DMS114 treated with DMSO at 0.1 percent for 48 hours (cell line): ENCODE measurements around the gene RAE1.
"Not testable (repeated sequence)": the region's sequence is repeated elsewhere in the genome, so short reads cannot be mapped to it uniquely, and the experiment has no call there.

Experiments
- DNase-seq: peaks from one replicate; lab custom pipeline; 2025; ENCODE audit not compliant: unreplicated experiment; lab: John Stamatoyannopoulos, UW

RAE1 gene

DNA sequence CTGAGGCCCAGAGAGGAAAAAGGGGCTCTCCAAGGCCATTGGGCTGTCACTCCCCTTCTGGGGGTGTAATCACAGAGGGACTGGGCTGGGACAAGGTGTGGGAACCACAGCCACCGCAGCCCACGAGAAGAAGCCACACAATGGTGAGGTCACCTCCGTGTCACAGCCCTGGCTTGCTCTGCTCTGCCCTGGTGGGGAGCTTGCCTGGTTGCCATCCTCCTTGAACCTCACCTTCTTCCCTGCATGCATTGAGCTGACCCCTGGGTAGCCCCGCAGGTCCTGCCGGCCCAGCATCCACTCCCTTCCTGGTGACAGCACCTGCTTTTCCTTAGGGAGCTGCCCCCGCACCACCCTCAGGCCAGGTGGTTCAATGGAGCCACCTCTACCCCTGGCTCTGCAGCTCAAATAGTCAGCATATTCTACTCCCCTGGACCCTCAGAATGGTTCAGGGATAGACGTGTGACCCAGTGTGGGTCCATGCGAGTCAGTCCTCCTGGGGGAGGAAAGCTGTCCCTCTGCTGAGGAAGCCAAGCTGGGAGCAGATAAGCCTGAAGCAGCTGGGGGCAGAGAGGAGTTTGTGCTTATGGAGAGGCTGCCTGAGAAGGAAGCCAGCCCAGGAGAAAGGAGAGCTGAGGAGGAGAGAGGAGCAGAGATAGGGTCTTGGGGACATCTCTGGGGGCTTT is 61.4 kb downstream of the RAE1 start:
- DNase-seq = no peak

GRCh38 chr20:57413986-57414385 is 62.9 kb downstream of the RAE1 start:
- no peak for DNase-seq

DNA sequence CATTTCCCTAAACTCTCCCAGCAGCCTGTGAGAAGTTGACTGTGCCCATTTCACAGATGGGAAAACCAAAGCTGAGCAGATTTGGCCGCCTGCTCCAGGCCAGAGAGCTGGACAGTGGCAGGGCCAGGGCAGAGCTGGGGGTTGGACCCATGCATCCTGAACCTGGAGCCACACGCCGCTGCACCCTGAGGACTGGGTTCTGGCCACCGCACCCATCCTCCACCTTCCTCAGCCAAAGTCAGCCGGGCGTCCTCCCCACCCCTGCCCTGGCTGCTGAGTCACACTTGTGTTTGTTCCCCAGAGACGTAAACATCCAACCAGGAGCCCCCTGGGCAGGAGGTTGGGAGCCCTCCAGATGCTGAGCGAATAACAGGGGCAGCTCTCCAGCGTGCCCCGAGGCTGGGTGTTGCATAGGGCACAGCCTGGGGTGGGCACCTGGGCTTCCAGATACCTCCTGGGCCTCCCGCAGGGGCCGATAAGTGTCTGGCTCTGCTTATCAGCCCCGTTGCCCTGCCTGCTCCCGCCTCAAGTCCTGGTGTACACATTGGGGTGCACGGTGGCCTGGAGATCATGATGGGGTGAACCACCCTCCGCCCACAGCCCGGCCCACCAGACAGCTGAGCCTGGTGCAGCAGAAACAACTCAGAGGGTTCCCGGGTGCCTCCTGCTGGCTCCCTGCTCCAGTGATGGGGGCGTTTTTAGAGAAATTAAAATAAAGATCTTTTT is 64.0 kb downstream of the RAE1 start:
- DNase-seq = no peak

GRCh38 chr20:57415771-57416170 is 64.7 kb downstream of the RAE1 start:
- DNase-seq = no peak

DNA sequence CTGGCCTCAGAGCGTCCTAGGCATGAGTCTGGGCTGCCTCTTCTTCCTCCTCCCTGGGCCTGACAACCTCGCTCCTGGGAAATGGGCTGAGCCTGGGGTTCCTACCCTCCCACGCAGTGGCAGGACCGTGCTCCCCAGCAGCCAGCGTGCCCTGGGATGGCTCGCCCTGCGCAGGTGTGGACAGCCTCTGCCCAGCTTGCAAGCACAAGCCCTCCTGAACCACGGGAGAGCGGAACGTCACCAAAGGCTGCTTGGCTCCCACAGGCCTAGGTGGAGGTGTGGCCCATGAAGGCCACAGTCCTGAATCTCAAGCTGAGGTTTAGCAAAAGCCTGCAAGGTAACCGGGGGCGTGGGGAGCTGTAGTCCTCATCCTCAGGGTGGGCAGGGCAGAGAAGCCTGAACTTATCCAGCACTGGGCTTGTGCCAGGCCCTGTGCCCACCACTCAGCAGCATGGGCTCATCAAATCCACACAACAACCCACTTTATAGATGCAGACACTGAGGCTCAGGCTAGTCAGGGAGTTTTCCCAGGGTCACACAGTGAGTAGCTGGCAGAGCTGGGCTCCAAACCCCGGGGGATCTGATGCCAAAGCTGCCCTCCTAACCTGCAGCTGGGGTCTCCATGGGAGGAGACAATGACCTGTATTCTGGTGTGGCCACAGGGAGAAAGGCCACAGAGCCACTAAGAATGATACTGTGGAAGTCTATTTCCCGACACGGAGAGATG is 65.4 kb downstream of the RAE1 start:
- DNase-seq = no peak

DNA sequence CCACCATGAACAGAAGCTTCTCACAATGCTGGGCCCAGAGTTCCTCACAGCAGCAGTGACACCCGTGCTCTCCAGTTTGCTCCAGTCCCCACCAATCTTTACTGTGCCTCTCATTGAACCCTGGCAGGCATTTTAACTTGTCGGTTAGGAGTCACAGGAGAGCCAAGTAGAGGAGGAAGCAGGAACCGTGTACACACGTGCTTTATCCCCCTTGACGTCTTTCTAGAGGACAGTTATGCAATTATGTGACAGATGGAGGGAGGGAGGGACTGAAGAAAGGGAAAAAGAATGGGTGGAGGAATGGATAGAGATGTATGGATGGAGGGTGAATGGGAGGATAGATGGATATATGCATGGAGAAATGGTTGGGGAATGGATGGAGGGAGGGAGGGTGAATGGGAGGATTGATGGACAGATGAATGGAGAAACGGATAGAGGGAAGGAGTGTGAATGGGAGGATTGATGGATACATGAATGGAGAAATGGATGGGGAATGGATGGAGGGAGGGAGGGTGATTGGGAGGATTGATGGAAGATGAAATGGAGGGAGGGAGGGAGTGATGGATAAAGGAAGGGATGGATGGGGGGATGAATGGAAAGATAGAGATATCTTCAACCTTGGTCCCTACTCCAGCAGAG is 66.1 kb downstream of the RAE1 start:
- DNase-seq = no peak

GRCh38 chr20:57417830-57418780 is 67.0 kb downstream of the RAE1 start:
- DNase-seq = no peak

- DNase-seq = not testable (repeated sequence)
These were observed 68.4 kb downstream of the RAE1 start for GRCh38 chr20:57419479-57419878.

- DNase-seq = no peak
These were observed 69.7 kb downstream of the RAE1 start for GRCh38 chr20:57420571-57421252.

DNA sequence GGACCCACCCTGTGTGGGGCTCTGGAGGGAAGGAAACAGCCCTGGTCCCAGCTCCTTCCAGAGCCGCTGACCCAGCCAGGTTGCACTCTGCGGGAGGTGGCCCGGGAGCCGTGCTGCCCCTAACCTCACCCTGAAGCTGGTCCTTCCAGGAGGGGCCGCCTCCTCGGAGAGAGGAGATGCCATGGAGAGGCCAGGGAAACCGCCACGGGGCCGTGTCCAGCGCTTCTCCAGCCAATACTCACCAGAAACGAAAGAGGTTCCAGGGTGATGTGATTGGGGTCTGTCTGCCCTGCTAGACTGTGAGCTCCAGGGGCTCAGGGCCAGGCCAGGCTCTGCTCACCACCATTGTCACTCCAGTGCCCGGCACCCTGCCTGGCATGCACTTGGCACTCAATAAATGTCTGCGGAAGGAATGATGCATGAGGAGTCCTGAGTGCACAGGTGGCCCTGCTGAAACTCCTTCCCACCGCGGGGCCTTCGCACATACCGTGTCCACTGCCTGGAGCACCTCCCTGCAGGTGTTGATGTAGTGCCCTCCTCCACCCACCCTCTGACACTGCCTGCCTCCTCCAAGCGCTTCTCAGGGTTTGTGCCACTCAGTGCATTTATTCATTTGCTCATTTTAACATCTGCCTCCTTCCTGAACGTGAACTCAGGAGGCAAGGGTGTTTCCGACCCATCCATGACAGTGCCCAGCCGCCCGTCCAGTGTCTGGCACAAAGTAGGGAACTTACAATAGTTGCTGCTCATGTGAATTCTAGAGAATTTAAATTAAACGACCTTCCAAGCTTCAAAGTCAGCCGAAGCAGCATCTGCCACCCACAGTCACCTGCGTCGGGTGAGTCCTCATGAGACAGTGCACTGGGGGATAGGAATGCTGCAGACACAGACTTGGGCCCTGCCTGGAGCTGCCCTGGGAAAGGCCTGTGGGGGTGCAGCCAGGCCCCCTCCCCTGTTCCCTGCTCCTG is 70.5 kb downstream of the RAE1 start:
- no peak for DNase-seq

- DNase-seq = no peak
These were observed 71.2 kb downstream of the RAE1 start for GRCh38 chr20:57422254-57422653.

DNA sequence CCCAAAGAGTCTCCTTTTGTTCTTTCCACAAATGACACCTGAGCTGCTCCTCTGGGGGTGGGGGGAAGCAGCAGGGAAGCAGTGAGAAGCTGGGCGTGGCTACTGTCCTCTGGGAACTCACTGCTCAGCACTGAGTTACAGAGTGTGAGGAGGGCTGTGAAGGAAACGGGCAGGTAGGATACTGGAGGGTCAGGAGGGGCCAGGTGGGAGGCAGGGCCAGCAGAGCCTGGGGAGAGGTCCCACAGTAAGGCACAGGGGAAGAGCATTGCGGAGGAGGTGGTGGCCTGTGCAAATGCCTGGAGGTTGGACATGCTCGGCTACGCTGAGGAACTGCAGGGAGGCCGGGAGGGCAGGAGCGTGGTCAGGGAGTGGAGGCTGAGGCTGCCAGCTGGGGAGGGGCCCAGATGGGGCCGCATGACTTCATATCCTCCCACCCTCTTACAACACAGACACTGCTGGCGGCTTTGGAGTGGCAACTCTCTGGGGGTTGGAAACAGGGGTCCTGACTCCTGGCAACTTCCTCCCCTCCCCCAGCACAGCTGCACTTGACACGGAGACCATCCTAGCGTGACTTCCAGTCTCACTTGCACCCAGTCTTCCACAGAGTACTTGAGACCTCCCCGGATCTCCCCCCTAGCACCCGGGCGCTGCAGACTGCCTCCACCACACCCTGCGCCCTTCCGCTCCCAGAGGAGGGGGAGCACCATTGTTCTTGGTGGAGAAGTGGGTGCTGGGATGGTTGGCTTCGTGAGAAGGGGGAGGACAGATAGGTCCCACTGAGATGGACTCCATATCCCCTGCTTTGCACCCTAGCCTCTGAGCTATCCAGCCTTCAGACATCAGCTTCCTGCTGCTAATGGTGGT is 74.3 kb downstream of the RAE1 start:
- DNase-seq = no peak

GRCh38 chr20:57426271-57426689 is 75.2 kb downstream of the RAE1 start:
- DNase-seq = no peak

- no peak for DNase-seq
These were observed 75.8 kb downstream of the RAE1 start for GRCh38 chr20:57426831-57427230.

- DNase-seq = no peak
These were observed 77.5 kb downstream of the RAE1 start for GRCh38 chr20:57428324-57429158.
